ENCODE results near the gene RBM12. TPM values are rescaled to one million over a fixed set of nuclear protein-coding genes. Genes with fewer than 3 reads are reported as not detected.
"Not testable (repeated sequence)": the region's sequence is repeated elsewhere in the genome, so short reads cannot be mapped to it uniquely, and the experiment has no call there.

RBM12 gene
- total and polyA plus RNA-seq, 2 of the 8 experiments (the other 6 are each of a cell fraction or from before 2014, with no cell fraction given): 187 to 214 TPM

GRCh38 chr20:35713120-35713519 is 48.4 kb upstream of the RBM12 start:
- DNase-seq (ENCODE audit: low read depth in 1 of 2, low spot score in 2 of 2): peak in 1 of 2 experiments; percentile 38
- not testable (repeated sequence) for H3K9ac ChIP-seq (replicated peaks in 1 of 4; ENCODE audit: extremely low read depth in 1 of 4, low read depth in 3 of 4, low read length in 3 of 4); H2AK5ac ChIP-seq (ENCODE audit: low read depth, low read length); H3K14ac ChIP-seq (ENCODE audit: insufficient read length); H4K91ac ChIP-seq (replicated peaks; ENCODE audit: insufficient read length, low read length); H4K20me1 ChIP-seq (replicated peaks in 1 of 2; ENCODE audit: control insufficient read depth in 1 of 2, insufficient read depth in 2 of 2, low read length in 2 of 2); H3K4me3 ChIP-seq (ENCODE audit: extremely low read depth in 1 of 4, insufficient read depth in 2 of 4, low read depth in 3 of 4, low read length in 4 of 4); H3K4me2 ChIP-seq (ENCODE audit: insufficient read depth in 1 of 2, low read depth in 2 of 2, low read length in 2 of 2); H3K4me1 ChIP-seq (replicated peaks in 1 of 4; ENCODE audit: control insufficient read depth in 3 of 4, insufficient read depth in 4 of 4, low read length in 3 of 4); H3K23me2 ChIP-seq (ENCODE audit: low read depth, low read length); H4K5ac ChIP-seq (ENCODE audit: insufficient read length, low read depth, low read length); H2BK15ac ChIP-seq (ENCODE audit: low read length); H3K4ac ChIP-seq (replicated peaks; ENCODE audit: insufficient read length, low read depth, low read length); H3K18ac ChIP-seq (ENCODE audit: extremely low read depth, low read length); H4K8ac ChIP-seq (ENCODE audit: extremely low read depth, insufficient read depth, low read length); H2BK12ac ChIP-seq (ENCODE audit: low read depth, low read length); H3K79me1 ChIP-seq (ENCODE audit: low read depth, low read length); FAIRE-seq; H3K27ac ChIP-seq (ENCODE audit: low read depth, low read length); H3K27me3 ChIP-seq (replicated peaks in 1 of 4; ENCODE audit: control insufficient read depth in 3 of 4, extremely low read depth in 1 of 4, insufficient read depth in 3 of 4, low read length in 3 of 4); H2BK120ac ChIP-seq (replicated peaks; ENCODE audit: low read depth, low read length); H2AFZ ChIP-seq (ENCODE audit: low read length); H3K9me3 ChIP-seq (ENCODE audit: insufficient read depth in 2 of 2, low read depth in 1 of 2, low read length in 1 of 2); H2BK20ac ChIP-seq (ENCODE audit: low read length); H3K56ac ChIP-seq (replicated peaks; ENCODE audit: insufficient read length, low read depth, low read length); H3K23ac ChIP-seq (ENCODE audit: insufficient read length); H2BK5ac ChIP-seq (ENCODE audit: low read depth, low read length)
- ChIA-PET CTCF (ENCODE audit: partially characterized antibody) (interaction anchor here (1.0 to 1.2 kb wide), 2 partner anchors 12 to 29 kb away, joined by 3 to 4 read pairs; partner anchors contain the start of gene RBM39), POLR2A (ENCODE audit: partially characterized antibody) (interaction anchor here (1.1 to 45.3 kb wide), 4 partner anchors 5 to 55 kb away, joined by 3 to 2341 read pairs (median 1172); partner anchors contain the start of genes NFS1, RBM39 and ROMO1)
- peaks cover 25 to 99% (median 84%) of the 10 kb centered on the region in 4 experiments for H3K36me3 ChIP-seq (ENCODE audit: control insufficient read depth in 2 of 4, insufficient read depth in 4 of 4, low read length in 3 of 4)
- 97% methylated on average over 9 of the region's 9 CpGs; no CpG with 5 or more reads in 1 of the 2 experiments for WGBS, 2 experiments (ENCODE audit: extremely low coverage in 1 of 2, insufficient coverage in 1 of 2, insufficient read length in 1 of 2, insufficient replicate concordance in 2 of 2, low coverage in 1 of 2, low lambda C conversion rate in 2 of 2, missing lambda C conversion rate in 1 of 2)
- H3K79me2 ChIP-seq (ENCODE audit: control insufficient read depth in 1 of 2, insufficient read depth in 2 of 2, low read length in 2 of 2): peaks cover 0 to 62% of the 10 kb centered on the region in 2 experiments; a peak in 2 of 4 replicates
